ENCODE results near the gene CHCHD5. TPM values are rescaled to one million over a fixed set of nuclear protein-coding genes. Genes with fewer than 3 reads are reported as not detected.
"Not testable (repeated sequence)": the region's sequence is repeated elsewhere in the genome, so short reads cannot be mapped to it uniquely, and the experiment has no call there.

The CHCHD5 gene, protein sequence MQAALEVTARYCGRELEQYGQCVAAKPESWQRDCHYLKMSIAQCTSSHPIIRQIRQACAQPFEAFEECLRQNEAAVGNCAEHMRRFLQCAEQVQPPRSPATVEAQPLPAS
- total RNA-seq (2022) (50.7 and 56.0 TPM in 2 replicates), Bru-seq, nascent RNA (percentile 80 among the genes with signal in this experiment), BruChase-seq, experiment 1, labeled RNA remaining after a 2-hour chase (percentile 71 among the genes with signal in this experiment), BruChase-seq, experiment 2, labeled RNA remaining after a 6-hour chase (percentile 79 among the genes with signal in this experiment)
- long read RNA-seq, transcript CHCHD5-201 (4 exons, 691 nt) = major isoform, 84 of 96 reads
- long read RNA-seq, partial matches to known transcripts = 2 of 96 reads
- long read RNA-seq, other reads (novel, unspliced or antisense) = 9 of 96 reads

DNA sequence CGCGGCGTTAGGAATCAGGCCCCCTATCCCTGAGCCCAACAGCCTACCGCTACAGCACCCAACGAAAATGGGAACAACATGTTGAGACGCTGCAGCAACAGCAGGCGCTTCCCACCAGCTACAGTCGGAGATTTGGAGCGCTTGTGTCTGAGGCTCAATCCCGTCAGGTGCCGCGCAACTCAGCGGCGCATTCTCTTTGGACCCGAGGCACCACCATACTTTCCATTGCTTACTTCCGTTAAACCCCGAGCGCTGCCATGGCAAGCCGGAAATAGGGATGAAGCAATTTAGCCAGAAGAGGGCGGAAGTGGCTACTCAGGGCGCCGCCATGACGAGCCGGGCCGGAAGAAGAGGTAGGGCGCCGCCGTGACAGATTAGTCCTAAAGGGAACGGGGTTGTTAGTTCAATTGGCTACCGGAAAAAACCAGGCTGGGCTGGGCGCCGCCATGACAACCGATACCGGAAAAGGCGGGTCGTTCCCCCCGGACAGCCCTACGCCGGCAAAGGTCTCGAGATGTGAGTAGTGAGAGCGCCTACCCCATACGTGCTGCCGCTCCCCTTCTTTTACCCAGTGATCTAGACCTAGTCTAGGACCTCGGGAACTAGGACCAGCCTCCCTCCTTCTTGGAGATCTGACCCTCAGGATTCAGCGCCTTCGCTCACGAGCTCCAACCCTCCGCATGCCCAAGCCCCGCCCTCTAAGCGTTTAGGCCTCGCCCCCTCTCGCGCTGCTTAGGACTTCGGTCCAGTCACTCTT lies at the start of gene CHCHD5:
Gene CHCHD5, plus strand, starts transcription at position 476 of the 757 bp plus-strand sequence. Its CDS starts 39 bp downstream, at position 515.
- ChIA-PET POLR2A (interaction anchor here (1.0 to 2.2 kb wide), 4 partner anchors 7 to 142 kb away, joined by 3 to 13 read pairs (median 4); partner anchors contain the start of gene SLC20A1), CTCF (interaction anchor here (0.7 to 1.2 kb wide), 7 partner anchors 39 to 697 kb away, joined by 3 to 8 read pairs (median 3); no protein-coding TSS in a partner anchor)
- H3K9me3 Mint-ChIP-seq (ENCODE audit: unreplicated experiment) = no peaks in the 10 kb centered on the region
- H3K9me3 ChIP-seq = no peaks in the 10 kb centered on the region
- peak within 1 kb of the TSS; percentile 97 for H3K27ac Mint-ChIP-seq (ENCODE audit: unreplicated experiment)
- TF ChIP-seq, protein P1, sequence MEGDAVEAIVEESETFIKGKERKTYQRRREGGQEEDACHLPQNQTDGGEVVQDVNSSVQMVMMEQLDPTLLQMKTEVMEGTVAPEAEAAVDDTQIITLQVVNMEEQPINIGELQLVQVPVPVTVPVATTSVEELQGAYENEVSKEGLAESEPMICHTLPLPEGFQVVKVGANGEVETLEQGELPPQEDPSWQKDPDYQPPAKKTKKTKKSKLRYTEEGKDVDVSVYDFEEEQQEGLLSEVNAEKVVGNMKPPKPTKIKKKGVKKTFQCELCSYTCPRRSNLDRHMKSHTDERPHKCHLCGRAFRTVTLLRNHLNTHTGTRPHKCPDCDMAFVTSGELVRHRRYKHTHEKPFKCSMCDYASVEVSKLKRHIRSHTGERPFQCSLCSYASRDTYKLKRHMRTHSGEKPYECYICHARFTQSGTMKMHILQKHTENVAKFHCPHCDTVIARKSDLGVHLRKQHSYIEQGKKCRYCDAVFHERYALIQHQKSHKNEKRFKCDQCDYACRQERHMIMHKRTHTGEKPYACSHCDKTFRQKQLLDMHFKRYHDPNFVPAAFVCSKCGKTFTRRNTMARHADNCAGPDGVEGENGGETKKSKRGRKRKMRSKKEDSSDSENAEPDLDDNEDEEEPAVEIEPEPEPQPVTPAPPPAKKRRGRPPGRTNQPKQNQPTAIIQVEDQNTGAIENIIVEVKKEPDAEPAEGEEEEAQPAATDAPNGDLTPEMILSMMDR (IDR thresholded peaks at IDR 0.05; ENCODE audit: insufficient read depth in 1 of 2, low read depth in 1 of 2, low read length in 1 of 2, severe bottlenecking in 1 of 2, unreplicated experiment in 1 of 2) = no peak
- peaks cover 13% of the 10 kb centered on the region for H3K4me1 ChIP-seq
- H3K36me3 Mint-ChIP-seq (ENCODE audit: insufficient read depth, unreplicated experiment) = peaks cover 35% of the 10 kb centered on the region
- H3K4me3 Mint-ChIP-seq (ENCODE audit: unreplicated experiment) = peak within 1 kb of the TSS; percentile 80
- H3K4me1 Mint-ChIP-seq (ENCODE audit: low read depth, unreplicated experiment) = peaks cover 8% of the 10 kb centered on the region
- DNase-seq = peak; percentile 95 to 96
- intact Hi-C loops (cut with micrococcal nuclease; ENCODE audit: unreplicated experiment) = loop anchor here (1.0 to 10.0 kb wide), 4 partner anchors 42 to 690 kb away; partner anchors contain the start of genes MERTK, POLR1B and SLC20A1
- H3K4me3 ChIP-seq (ENCODE audit: low read depth, low read length) = peak within 1 kb of the TSS; percentile 67
- no TSS peak for BruUV-seq (replicated peaks)
- H3K27me3 Mint-ChIP-seq (ENCODE audit: insufficient read depth, unreplicated experiment) = no peaks in the 10 kb centered on the region
- H3K36me3 ChIP-seq (ENCODE audit: control insufficient read depth, insufficient read depth, low read length) = peaks cover 2% of the 10 kb centered on the region; the same call in 1 of the 2 replicates
- no peaks in the 10 kb centered on the region for H3K27me3 ChIP-seq (replicated peaks; ENCODE audit: control insufficient read depth, insufficient read depth, low read length)

DNA sequence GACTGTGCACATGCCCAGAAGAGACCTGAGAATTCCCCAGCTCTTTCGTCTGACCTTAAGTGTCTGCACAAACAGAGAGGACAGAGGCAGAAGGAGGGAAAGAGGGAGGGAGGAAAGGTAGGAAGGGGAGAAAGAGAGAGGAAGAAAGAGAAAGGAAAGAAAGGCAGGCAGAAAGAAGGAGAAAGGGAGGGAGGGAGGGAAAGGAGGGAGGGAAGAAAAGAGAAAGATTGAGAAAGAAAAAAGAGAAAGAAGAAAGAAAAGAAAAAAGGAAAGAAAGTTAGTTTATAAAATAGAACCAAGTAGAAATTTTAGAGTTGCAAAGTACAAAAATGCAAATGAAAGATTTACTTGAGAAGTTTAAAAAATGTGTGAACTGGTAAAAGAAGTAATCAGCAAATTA lies 49.6 kb upstream of the CHCHD5 start:
- Mint-ChIP-seq H3K9me3 (ENCODE audit: unreplicated experiment) (no peaks in the 10 kb centered on the region), H3K4me1 (ENCODE audit: low read depth, unreplicated experiment) (no peaks in the 10 kb centered on the region), H3K36me3 (ENCODE audit: insufficient read depth, unreplicated experiment) (no peaks in the 10 kb centered on the region), H3K27me3 (ENCODE audit: insufficient read depth, unreplicated experiment) (no peaks in the 10 kb centered on the region), H3K4me3 (ENCODE audit: unreplicated experiment) (no peak overlapping the region), H3K27ac (ENCODE audit: unreplicated experiment) (no peak overlapping the region)
- TF ChIP-seq, protein P1 (IDR thresholded peaks at IDR 0.05; ENCODE audit: insufficient read depth in 1 of 2, low read depth in 1 of 2, low read length in 1 of 2, severe bottlenecking in 1 of 2, unreplicated experiment in 1 of 2) = no peak
- no peaks in the 10 kb centered on the region for H3K4me1 ChIP-seq
- H3K27me3 ChIP-seq (replicated peaks; ENCODE audit: control insufficient read depth, insufficient read depth, low read length) = no peaks in the 10 kb centered on the region
- POLR2A ChIA-PET = no interaction called here
- no peak overlapping the region for H3K4me3 ChIP-seq (ENCODE audit: low read depth, low read length)
- no peak for DNase-seq
- CTCF ChIA-PET = interaction anchor here (0.6 to 0.8 kb wide), 3 partner anchors 9 to 107 kb away, joined by 3 read pairs; no protein-coding TSS in a partner anchor
- intact Hi-C loops (cut with micrococcal nuclease; ENCODE audit: unreplicated experiment) = no loop called here
- H3K9me3 ChIP-seq = no peaks in the 10 kb centered on the region
- no TSS peak for BruUV-seq (replicated peaks)
- no peaks in the 10 kb centered on the region for H3K36me3 ChIP-seq (ENCODE audit: control insufficient read depth, insufficient read depth, low read length)

DNA sequence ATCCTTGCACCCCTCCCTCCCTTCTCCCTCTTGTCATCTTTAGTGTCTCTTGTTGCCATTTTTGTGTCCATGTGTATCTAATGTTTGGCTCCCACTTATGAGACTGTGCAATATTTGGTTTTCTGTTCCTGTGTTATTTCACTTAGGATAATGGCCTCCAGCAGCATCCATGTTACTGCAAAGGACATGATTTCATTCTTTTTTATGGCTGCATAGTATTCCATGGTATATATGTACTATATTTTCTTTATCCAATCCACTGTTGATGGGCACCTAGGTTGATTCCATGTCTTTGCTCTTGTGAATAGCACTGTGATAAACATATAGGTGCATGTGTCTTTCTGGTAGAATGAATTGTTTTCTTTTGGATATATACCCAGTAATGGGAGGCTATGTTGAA lies 47.7 kb upstream of the CHCHD5 start:
- CTCF ChIA-PET; BruUV-seq (replicated peaks); H3K4me1 Mint-ChIP-seq (ENCODE audit: low read depth, unreplicated experiment): not testable (repeated sequence)

More for the DNA sequence above, 47.7 kb upstream of the CHCHD5 start:
- POLR2A ChIA-PET; H3K36me3 Mint-ChIP-seq (ENCODE audit: insufficient read depth, unreplicated experiment); H3K27me3 Mint-ChIP-seq (ENCODE audit: insufficient read depth, unreplicated experiment); H3K4me1 ChIP-seq; H3K9me3 Mint-ChIP-seq (ENCODE audit: unreplicated experiment); H3K4me3 Mint-ChIP-seq (ENCODE audit: unreplicated experiment); DNase-seq; H3K9me3 ChIP-seq; H3K27ac Mint-ChIP-seq (ENCODE audit: unreplicated experiment); intact Hi-C loops (cut with micrococcal nuclease; ENCODE audit: unreplicated experiment); H3K4me3 ChIP-seq (ENCODE audit: low read depth, low read length); H3K36me3 ChIP-seq (ENCODE audit: control insufficient read depth, insufficient read depth, low read length); H3K27me3 ChIP-seq (replicated peaks; ENCODE audit: control insufficient read depth, insufficient read depth, low read length): not testable (repeated sequence)

Data from Caco-2 (cell line).